Prostate gland (tissue), 2 donors: ENCODE data around the gene STK17B. TPM values are rescaled to one million over a fixed set of nuclear protein-coding genes. Genes with fewer than 3 reads are reported as not detected.

ENCODE experiments used
- DNase-seq: peaks from one replicate; pipeline ENCODE4 v3.0.0-alpha.2; 2019; ENCODE audit warnings: low spot score
- H3K27ac ChIP-seq, 2 donors: fragments of 200-600 bp; sonication (generic); 2 replicates each; pipeline ENCODE4 v1.5.1; 2017 to 2019
- H3K27me3 ChIP-seq: fragments of 200-600 bp; sonication (generic); replicated peaks from 2 replicates; pipeline ENCODE4 v1.5.1; 2019; ENCODE audit not compliant: insufficient read depth
- H3K36me3 ChIP-seq, 2 donors: fragments of 200-600 bp; sonication (generic); 1 replicate in 1 of 2; 2 replicates in 1 of 2; pipeline versions ENCODE4 v1.5.1 to v1.8.1; 2017 to 2019
- H3K4me1 ChIP-seq: fragments of 200-600 bp; sonication (generic); replicated peaks from 2 replicates; pipeline ENCODE4 v1.5.1; 2019
- H3K4me3 ChIP-seq, 2 donors: fragments of 200-600 bp; sonication (generic); 2 replicates each; pipeline ENCODE4 v1.5.1; 2017 to 2019
- H3K9me3 ChIP-seq: fragments of 200-600 bp; sonication (generic); 2 replicates; pipeline ENCODE4 v1.5.1; 2017
- POLR2A ChIP-seq: fragments of 450-650 bp; IDR thresholded peaks from one replicate; pipeline ENCODE4 v1.6.1; 2016; ENCODE audit warnings: antibody characterized with exemption, mild to moderate bottlenecking
- POLR2AphosphoS5 ChIP-seq: sonication (generic); formaldehyde crosslinking; IDR thresholded peaks from one replicate; pipeline ENCODE4 v1.6.1; 2017; ENCODE audit warnings: antibody characterized with exemption
- WGBS: methylation state at CpG from one replicate; pipeline ENCODE4 v1.1.5; 2018; 5-methylcytosine and 5-hydroxymethylcytosine counted together
- intact Hi-C: fragments of 100-400 bp; cut with DNase I; formaldehyde crosslinking; loops from one replicate; pipeline ENCODE4 v1.14.2; 2022
- total RNA-seq, 2 donors: library from RNA; depleted of rRNA; stranded (reverse); fragments of >200 nt; gene quantifications; one replicate each; pipeline ENCODE4 v1.1.0, GENCODE V29; 2016
- TF ChIP-seq, protein P1 (sequence below), 4 experiments: fragments of 200-600 bp in 2 of 4; fragments of 450-650 bp in 2 of 4; sonication (generic) in 2 of 4; IDR thresholded peaks; 1 replicate in 3 of 4; 2 replicates in 1 of 4; pipeline ENCODE4 v1.5.1; 2016 to 2019; ENCODE audit warnings: antibody characterized with exemption in 4 of 4, mild to moderate bottlenecking in 2 of 4, moderate library complexity in 2 of 4

Gene STK17B
- total RNA-seq, 2 donors from 2014 or later = 24.6 to 25.0 TPM

DNA sequence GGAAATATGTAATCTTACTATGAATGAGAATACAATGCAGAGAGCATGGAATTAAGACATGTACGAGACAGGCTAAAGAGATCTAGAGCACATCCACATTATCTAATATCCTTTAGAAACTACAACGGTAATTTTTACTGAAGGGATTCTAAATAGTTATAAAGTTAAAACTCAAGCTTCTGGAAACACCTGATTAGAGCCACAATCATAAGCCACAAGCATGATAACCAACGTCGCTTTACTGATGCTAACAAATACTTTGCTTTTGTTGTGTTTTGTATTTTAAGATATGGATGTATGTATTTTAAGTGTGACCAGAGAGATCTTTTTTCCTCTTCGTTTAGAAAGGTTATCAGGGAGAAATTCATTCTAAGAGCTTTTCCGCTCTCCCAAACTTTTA, 44.0 kb upstream of the STK17B start:
- DNase-seq = no peak
- H3K4me3 ChIP-seq = no peak overlapping the region
- WGBS = 92% methylated on average over 6 of the region's 6 CpGs
- no peak overlapping the region for H3K27ac ChIP-seq
- intact Hi-C loops = no loop called here
- TF ChIP-seq, protein P1, sequence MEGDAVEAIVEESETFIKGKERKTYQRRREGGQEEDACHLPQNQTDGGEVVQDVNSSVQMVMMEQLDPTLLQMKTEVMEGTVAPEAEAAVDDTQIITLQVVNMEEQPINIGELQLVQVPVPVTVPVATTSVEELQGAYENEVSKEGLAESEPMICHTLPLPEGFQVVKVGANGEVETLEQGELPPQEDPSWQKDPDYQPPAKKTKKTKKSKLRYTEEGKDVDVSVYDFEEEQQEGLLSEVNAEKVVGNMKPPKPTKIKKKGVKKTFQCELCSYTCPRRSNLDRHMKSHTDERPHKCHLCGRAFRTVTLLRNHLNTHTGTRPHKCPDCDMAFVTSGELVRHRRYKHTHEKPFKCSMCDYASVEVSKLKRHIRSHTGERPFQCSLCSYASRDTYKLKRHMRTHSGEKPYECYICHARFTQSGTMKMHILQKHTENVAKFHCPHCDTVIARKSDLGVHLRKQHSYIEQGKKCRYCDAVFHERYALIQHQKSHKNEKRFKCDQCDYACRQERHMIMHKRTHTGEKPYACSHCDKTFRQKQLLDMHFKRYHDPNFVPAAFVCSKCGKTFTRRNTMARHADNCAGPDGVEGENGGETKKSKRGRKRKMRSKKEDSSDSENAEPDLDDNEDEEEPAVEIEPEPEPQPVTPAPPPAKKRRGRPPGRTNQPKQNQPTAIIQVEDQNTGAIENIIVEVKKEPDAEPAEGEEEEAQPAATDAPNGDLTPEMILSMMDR (IDR thresholded peaks at IDR 0.05) = no peak
- TF ChIP-seq POLR2AphosphoS5 (no peak), POLR2A (no peak)
- no peaks in the 10 kb centered on the region for H3K27me3 ChIP-seq
- no peaks in the 10 kb centered on the region for H3K36me3 ChIP-seq
- no peaks in the 10 kb centered on the region for H3K9me3 ChIP-seq
- no peaks in the 10 kb centered on the region for H3K4me1 ChIP-seq

DNA sequence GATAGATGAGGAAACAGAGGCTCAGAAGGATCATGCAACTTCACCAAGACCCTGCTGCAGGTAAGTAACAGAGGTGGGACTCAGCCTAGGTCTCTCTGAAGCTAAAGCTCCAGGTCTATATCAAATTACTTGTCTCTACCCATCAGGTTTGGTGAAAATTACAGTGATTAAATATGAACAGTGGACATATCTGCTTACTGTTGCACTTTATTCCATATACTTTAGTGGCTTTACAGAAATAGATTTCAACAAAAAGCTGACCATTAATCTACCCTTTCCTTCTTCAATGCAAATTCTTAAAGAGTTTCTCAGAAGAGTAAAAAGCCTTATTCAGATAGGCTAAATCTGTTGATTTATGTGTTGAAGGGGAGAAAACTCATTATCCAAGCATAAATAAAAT, 42.8 kb upstream of the STK17B start:
- H3K27ac ChIP-seq = no peak overlapping the region
- no peak overlapping the region for H3K4me3 ChIP-seq
- TF ChIP-seq POLR2AphosphoS5 (no peak), POLR2A (no peak)
- TF ChIP-seq, protein P1 (IDR thresholded peaks at IDR 0.05) = no peak
- no peaks in the 10 kb centered on the region for H3K36me3 ChIP-seq
- intact Hi-C loops = no loop called here
- H3K27me3 ChIP-seq = no peaks in the 10 kb centered on the region
- no peak for DNase-seq
- no peaks in the 10 kb centered on the region for H3K9me3 ChIP-seq
- H3K4me1 ChIP-seq = no peaks in the 10 kb centered on the region

DNA sequence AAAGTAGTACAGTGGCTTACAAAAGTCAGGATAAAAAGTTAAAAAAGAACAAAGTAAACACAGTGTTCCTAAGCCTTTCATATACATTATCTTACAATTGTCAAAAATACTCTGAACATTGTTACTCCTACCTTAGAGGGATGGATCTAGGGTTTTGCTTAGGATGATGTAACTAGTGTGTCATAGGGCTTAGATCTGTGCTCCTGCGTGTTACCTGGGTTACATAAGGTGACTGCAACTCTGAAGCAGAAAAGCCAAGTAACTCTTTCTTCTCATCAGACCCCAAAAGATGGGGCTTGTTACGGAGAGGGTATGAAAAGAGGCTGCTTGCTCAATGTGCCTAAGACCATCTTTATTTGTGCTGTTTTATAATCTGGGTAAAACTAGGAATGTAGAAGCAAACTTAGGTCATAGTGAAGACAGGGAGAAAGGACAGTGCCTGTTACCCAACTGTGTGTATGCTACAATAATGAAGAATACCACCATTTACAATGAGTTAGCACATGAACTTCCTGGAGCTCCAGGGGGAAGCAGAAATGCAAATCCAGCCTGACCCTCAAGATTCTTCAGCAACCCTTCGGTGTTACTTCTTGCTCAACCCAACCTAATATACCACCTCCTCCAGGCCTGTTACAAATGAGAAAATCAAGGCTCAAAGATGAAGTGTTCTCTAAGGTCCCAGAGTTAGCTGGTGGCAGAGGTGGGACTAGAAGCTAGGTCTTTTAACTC, 42.0 kb upstream of the STK17B start:
- H3K36me3 ChIP-seq = no peaks in the 10 kb centered on the region
- H3K9me3 ChIP-seq = no peaks in the 10 kb centered on the region
- H3K4me3 ChIP-seq = no peak overlapping the region
- TF ChIP-seq POLR2A = no peak
- no peak for TF ChIP-seq POLR2AphosphoS5
- TF ChIP-seq, protein P1 (IDR thresholded peaks at IDR 0.05) = no peak
- H3K4me1 ChIP-seq = no peaks in the 10 kb centered on the region
- no peak overlapping the region for H3K27ac ChIP-seq
- H3K27me3 ChIP-seq = no peaks in the 10 kb centered on the region
- DNase-seq = no peak
- intact Hi-C loops = no loop called here
- WGBS = 91% methylated on average over 3 of the region's 3 CpGs

DNA sequence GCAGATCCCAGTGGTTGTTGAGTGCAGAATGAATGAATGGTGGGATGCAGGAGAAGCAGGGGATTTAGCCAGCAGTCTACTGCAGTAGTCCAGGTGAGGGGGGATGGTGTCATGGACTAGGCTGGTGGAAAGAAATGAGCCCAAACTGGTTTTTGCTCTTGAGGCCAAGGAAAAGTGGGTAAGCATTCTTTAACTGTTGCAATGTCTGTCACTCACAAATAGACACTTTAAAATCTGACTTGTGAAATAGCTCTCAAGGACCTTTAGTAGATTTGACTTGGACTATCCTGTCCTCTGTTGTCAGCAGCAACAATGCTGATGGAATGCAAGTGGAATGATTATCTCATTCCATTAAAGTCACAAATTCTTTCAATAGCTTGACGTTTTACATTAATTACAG, 37.5 kb upstream of the STK17B start:
- 73% methylated on average over 1 of the region's 1 CpG for WGBS
- H3K4me1 ChIP-seq = peaks cover 4% of the 10 kb centered on the region
- H3K27ac ChIP-seq = no peak overlapping the region
- intact Hi-C loops = no loop called here
- TF ChIP-seq, protein P1 (IDR thresholded peaks at IDR 0.05) = no peak
- TF ChIP-seq POLR2A (no peak), POLR2AphosphoS5 (no peak)
- H3K9me3 ChIP-seq = no peaks in the 10 kb centered on the region
- no peak for DNase-seq
- H3K4me3 ChIP-seq = no peak overlapping the region
- no peaks in the 10 kb centered on the region for H3K36me3 ChIP-seq
- H3K27me3 ChIP-seq = no peaks in the 10 kb centered on the region

DNA sequence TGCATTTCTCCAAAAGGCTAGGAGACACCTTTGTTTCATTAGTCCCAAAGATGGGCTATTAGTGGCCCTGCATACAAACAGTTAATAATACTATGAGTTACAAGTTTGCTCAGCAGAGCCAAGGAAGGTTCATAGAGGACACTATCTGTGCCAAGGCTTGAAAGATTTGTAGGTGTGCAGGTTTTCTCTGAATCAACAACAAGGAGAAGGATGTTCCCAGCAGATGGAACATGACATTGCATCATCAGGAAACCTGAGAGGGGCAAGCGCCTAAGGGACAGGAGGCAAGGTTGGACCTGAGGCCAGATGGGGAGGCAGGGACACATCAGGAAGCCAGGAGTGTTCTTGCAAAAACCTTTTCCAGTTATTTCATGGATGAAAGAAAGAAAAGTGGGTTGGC, 35.4 kb upstream of the STK17B start:
- peak overlapping the region; percentile 47 to 58 for H3K27ac ChIP-seq
- peaks cover 4% of the 10 kb centered on the region for H3K4me1 ChIP-seq
- DNase-seq = peak; percentile 92
- no peaks in the 10 kb centered on the region for H3K27me3 ChIP-seq
- H3K9me3 ChIP-seq = no peaks in the 10 kb centered on the region
- no peaks in the 10 kb centered on the region for H3K36me3 ChIP-seq
- intact Hi-C loops = no loop called here
- 29% methylated on average over 1 of the region's 1 CpG for WGBS
- H3K4me3 ChIP-seq = no peak overlapping the region
- TF ChIP-seq POLR2A (no peak), POLR2AphosphoS5 (peak; percentile 97)
- TF ChIP-seq, protein P1 (IDR thresholded peaks at IDR 0.05) = no peak
